ENCODE measurements around the gene BIN1. TPM values are rescaled to one million over a fixed set of nuclear protein-coding genes. Genes with fewer than 3 reads are reported as not detected.
"Not testable (repeated sequence)": the region's sequence is repeated elsewhere in the genome, so short reads cannot be mapped to it uniquely, and the experiment has no call there.

The BIN1 gene
- total RNA-seq, 1 experiment from 2014 or later = 198 TPM

- H3K4me3 Mint-ChIP-seq (ENCODE audit: unreplicated experiment) = no peak overlapping the region
- H3K36me3 Mint-ChIP-seq (ENCODE audit: insufficient read depth, unreplicated experiment) = no peaks in the 10 kb centered on the region
- no peaks in the 10 kb centered on the region for H3K9me3 ChIP-seq
- H3K27me3 ChIP-seq (replicated peaks; ENCODE audit: control insufficient read depth, insufficient read depth, low read length) = no peaks in the 10 kb centered on the region
- H3K4me3 ChIP-seq (ENCODE audit: low read depth, low read length) = no peak overlapping the region
- no TSS peak for BruUV-seq (replicated peaks)
- H3K4me1 ChIP-seq = peaks cover 9% of the 10 kb centered on the region
- H3K27me3 Mint-ChIP-seq (ENCODE audit: insufficient read depth, unreplicated experiment) = no peaks in the 10 kb centered on the region
- no peaks in the 10 kb centered on the region for H3K9me3 Mint-ChIP-seq (ENCODE audit: unreplicated experiment)
- TF ChIP-seq CTCF (IDR thresholded peaks at IDR 0.05; ENCODE audit: insufficient read depth in 1 of 2, low read depth in 1 of 2, low read length in 1 of 2, severe bottlenecking in 1 of 2, unreplicated experiment in 1 of 2) = no peak
- H3K27ac Mint-ChIP-seq (ENCODE audit: unreplicated experiment) = no peak overlapping the region
- ChIA-PET CTCF (no interaction called here), POLR2A (no interaction called here)
- no peaks in the 10 kb centered on the region for H3K4me1 Mint-ChIP-seq (ENCODE audit: low read depth, unreplicated experiment)
- intact Hi-C loops (cut with micrococcal nuclease; ENCODE audit: unreplicated experiment) = no loop called here
- no peaks in the 10 kb centered on the region for H3K36me3 ChIP-seq (ENCODE audit: control insufficient read depth, insufficient read depth, low read length)
- no peak for DNase-seq
Measured at GRCh38 chr2:127032621-127033020, 74.3 kb downstream of the BIN1 start.

- no peaks in the 10 kb centered on the region for H3K27me3 Mint-ChIP-seq (ENCODE audit: insufficient read depth, unreplicated experiment)
- ChIA-PET CTCF (no interaction called here), POLR2A (no interaction called here)
Measured at GRCh38 chr2:127029350-127030051, 77.5 kb downstream of the BIN1 start.

DNA sequence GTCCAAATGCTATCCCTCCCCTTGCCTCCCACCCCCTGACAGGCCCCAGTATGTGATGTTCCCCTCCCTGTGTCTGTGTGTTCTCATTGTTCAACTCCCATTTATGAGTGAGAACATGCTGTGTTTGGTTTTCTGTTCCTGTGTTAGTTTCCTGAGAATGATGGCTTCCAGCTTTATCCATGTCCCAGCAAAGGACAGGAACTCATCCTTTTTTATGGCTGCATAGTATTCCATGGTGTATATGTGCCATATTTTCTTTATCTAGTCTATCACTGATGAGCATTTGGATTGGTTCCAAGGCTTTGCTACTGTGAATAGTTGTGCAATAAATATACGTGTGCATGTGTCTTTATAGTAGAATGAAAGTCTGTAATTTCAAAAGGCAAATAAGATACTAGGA is 78.2 kb downstream of the BIN1 start:
- H3K4me1 Mint-ChIP-seq (ENCODE audit: low read depth, unreplicated experiment); H3K27ac Mint-ChIP-seq (ENCODE audit: unreplicated experiment); H3K27me3 Mint-ChIP-seq (ENCODE audit: insufficient read depth, unreplicated experiment); DNase-seq; H3K36me3 Mint-ChIP-seq (ENCODE audit: insufficient read depth, unreplicated experiment); H3K4me3 ChIP-seq (ENCODE audit: low read depth, low read length); POLR2A ChIA-PET; H3K9me3 Mint-ChIP-seq (ENCODE audit: unreplicated experiment); H3K4me1 ChIP-seq; H3K4me3 Mint-ChIP-seq (ENCODE audit: unreplicated experiment); intact Hi-C loops (cut with micrococcal nuclease; ENCODE audit: unreplicated experiment); H3K36me3 ChIP-seq (ENCODE audit: control insufficient read depth, insufficient read depth, low read length); BruUV-seq (replicated peaks); H3K9me3 ChIP-seq; CTCF ChIA-PET; H3K27me3 ChIP-seq (replicated peaks; ENCODE audit: control insufficient read depth, insufficient read depth, low read length): not testable (repeated sequence)

More at GRCh38 chr2:127029350-127030051, 77.5 kb downstream of the BIN1 start:
- H3K27ac Mint-ChIP-seq (ENCODE audit: unreplicated experiment) = no peak overlapping the region
- peaks cover under 1% of the 10 kb centered on the region for H3K4me1 ChIP-seq
- H3K4me3 Mint-ChIP-seq (ENCODE audit: unreplicated experiment) = no peak overlapping the region
- H3K27me3 ChIP-seq (replicated peaks; ENCODE audit: control insufficient read depth, insufficient read depth, low read length) = no peaks in the 10 kb centered on the region
- intact Hi-C loops (cut with micrococcal nuclease; ENCODE audit: unreplicated experiment) = no loop called here
- no peak for TF ChIP-seq CTCF (IDR thresholded peaks at IDR 0.05; ENCODE audit: insufficient read depth in 1 of 2, low read depth in 1 of 2, low read length in 1 of 2, severe bottlenecking in 1 of 2, unreplicated experiment in 1 of 2)
- no peaks in the 10 kb centered on the region for H3K4me1 Mint-ChIP-seq (ENCODE audit: low read depth, unreplicated experiment)
- H3K9me3 ChIP-seq = no peaks in the 10 kb centered on the region
- H3K9me3 Mint-ChIP-seq (ENCODE audit: unreplicated experiment) = no peaks in the 10 kb centered on the region
- no TSS peak for BruUV-seq (replicated peaks)
- no peak for DNase-seq
- no peaks in the 10 kb centered on the region for H3K36me3 ChIP-seq (ENCODE audit: control insufficient read depth, insufficient read depth, low read length)
- no peaks in the 10 kb centered on the region for H3K36me3 Mint-ChIP-seq (ENCODE audit: insufficient read depth, unreplicated experiment)
- H3K4me3 ChIP-seq (ENCODE audit: low read depth, low read length) = no peak overlapping the region

All from Caco-2 (cell line).